ENCODE data around the gene MEGF8.

The MEGF8 gene

GRCh38 chr19:42283188-42284065 lies 42.0 kb upstream of the MEGF8 start:
- no peak for TF ChIP-seq CTCF (IDR thresholded peaks at IDR 0.05; ENCODE audit: insufficient read depth, low read depth, low read length, missing control alignments)
- peak overlapping the region; percentile 43 for H3K4me3 ChIP-seq (ENCODE audit: low read depth, low read length)
- peak; percentile 96 for DNase-seq (ENCODE audit: low read depth)

- peak; percentile 91 for DNase-seq (ENCODE audit: low read depth)
- no peak overlapping the region; the same call in 1 of the 2 replicates for H3K4me3 ChIP-seq (ENCODE audit: low read depth, low read length)
These were observed 41.4 kb upstream of the MEGF8 start for GRCh38 chr19:42284066-42284501.

DNA sequence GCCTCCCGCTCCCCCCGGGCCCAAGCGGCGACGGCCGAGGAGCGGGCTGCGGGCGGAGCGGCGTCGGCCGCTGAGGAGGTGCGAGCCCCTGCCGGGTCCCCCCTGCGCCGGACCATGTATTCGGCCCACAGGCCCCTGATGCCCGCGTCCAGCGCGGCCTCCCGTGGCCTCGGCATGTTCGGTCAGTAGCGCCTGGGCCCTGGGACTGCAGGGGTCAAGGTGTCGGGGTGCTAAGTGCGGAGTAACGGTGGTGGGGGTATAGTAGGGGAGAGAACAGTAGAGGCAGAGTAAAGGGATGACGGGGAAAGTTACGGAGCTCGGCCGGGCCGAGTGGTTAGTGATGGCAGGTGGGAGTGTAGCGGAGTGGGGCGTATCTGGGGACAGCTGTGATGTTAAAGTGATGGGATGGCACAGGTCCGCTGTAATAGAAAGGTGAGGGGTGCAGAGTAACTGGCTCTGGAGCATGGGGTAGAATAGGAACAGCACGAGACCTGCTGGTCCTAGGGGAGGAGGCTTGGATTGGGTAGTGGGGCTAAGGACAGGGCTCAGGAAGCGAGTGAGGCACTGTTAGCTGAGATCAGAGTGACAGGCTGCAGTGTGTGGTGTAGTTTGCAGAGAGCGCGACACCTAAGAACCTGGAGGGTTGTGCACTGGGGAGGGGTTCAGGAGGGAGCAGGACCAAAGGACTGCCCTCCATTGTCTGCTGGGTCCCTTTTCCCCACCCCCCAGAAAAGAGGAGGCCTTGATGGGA lies 40.7 kb upstream of the MEGF8 start:
- peak; percentile 23 for DNase-seq (ENCODE audit: low read depth)
- peak overlapping the region; percentile 91 for H3K4me3 ChIP-seq (ENCODE audit: low read depth, low read length)
- no peak for TF ChIP-seq CTCF (IDR thresholded peaks at IDR 0.05; ENCODE audit: insufficient read depth, low read depth, low read length, missing control alignments)

More at GRCh38 chr19:42284066-42284501, 41.4 kb upstream of the MEGF8 start:
- no peak for TF ChIP-seq CTCF (IDR thresholded peaks at IDR 0.05; ENCODE audit: insufficient read depth, low read depth, low read length, missing control alignments)

GRCh38 chr19:42285541-42285941 lies 39.9 kb upstream of the MEGF8 start:
- peak; percentile 38 for DNase-seq (ENCODE audit: low read depth)
- peak overlapping the region; percentile 91 for H3K4me3 ChIP-seq (ENCODE audit: low read depth, low read length)
- no peak for TF ChIP-seq CTCF (IDR thresholded peaks at IDR 0.05; ENCODE audit: insufficient read depth, low read depth, low read length, missing control alignments)

GRCh38 chr19:42285988-42286348 lies 39.5 kb upstream of the MEGF8 start:
- H3K4me3 ChIP-seq (ENCODE audit: low read depth, low read length): peak overlapping the region; percentile 91
- TF ChIP-seq CTCF (IDR thresholded peaks at IDR 0.05; ENCODE audit: insufficient read depth, low read depth, low read length, missing control alignments): no peak
- no peak for DNase-seq (ENCODE audit: low read depth)

GRCh38 chr19:42286349-42287016 lies 39.0 kb upstream of the MEGF8 start:
- no peak for DNase-seq (ENCODE audit: low read depth)
- no peak for TF ChIP-seq CTCF (IDR thresholded peaks at IDR 0.05; ENCODE audit: insufficient read depth, low read depth, low read length, missing control alignments)
- H3K4me3 ChIP-seq (ENCODE audit: low read depth, low read length): peak overlapping the region; percentile 91; the same call in 1 of the 2 replicates
